Keratinocyte (primary cell): ENCODE results near the gene GRM5. TPM values are rescaled to one million over a fixed set of nuclear protein-coding genes. Genes with fewer than 3 reads are reported as not detected.

Source experiments
- DNase-seq: peaks from one replicate; pipeline ENCODE4 v3.0.0-alpha.2; 2011; ENCODE audit warnings: low read depth, missing footprints, low spot score
- FAIRE-seq: peaks from 2 replicates; lab custom pipeline; 2011; peaks lifted over from hg19 to GRCh38; lab: Jason Lieb, UNC
- H2AFZ ChIP-seq: 2 replicates; pipeline ENCODE4 v1.6.0; 2012; ENCODE audit warnings: low read length, control low read depth, inconsistent platforms; ENCODE audit not compliant: control insufficient read depth
- H3K27ac ChIP-seq: 2 replicates; pipeline ENCODE4 v1.5.1; 2011; ENCODE audit warnings: low read length; ENCODE audit not compliant: control insufficient read depth, insufficient read depth
- H3K27me3 ChIP-seq: 3 replicates; pipeline ENCODE4 v1.6.0; 2011; ENCODE audit warnings: low read length; ENCODE audit not compliant: control insufficient read depth, insufficient read depth; ENCODE audit errors: extremely low read depth
- H3K36me3 ChIP-seq, 2 experiments: 2 replicates in 1 of 2; 3 replicates in 1 of 2; pipeline ENCODE4 v1.5.1; 2011; ENCODE audit warnings: low read length in 2 of 2, mild to moderate bottlenecking in 1 of 2; ENCODE audit not compliant: control insufficient read depth in 2 of 2, insufficient read depth in 2 of 2; ENCODE audit errors: extremely low read depth in 1 of 2
- H3K4me1 ChIP-seq: 3 replicates; pipeline ENCODE4 v1.5.1; 2011; ENCODE audit warnings: low read length; ENCODE audit not compliant: control insufficient read depth, insufficient read depth; ENCODE audit errors: extremely low read depth
- H3K4me2 ChIP-seq: 3 replicates; pipeline ENCODE4 v1.6.0; 2011; ENCODE audit warnings: low read depth, low read length; ENCODE audit not compliant: control insufficient read depth, insufficient read depth; ENCODE audit errors: extremely low read depth
- H3K4me3 ChIP-seq, 3 experiments: fragments of 200-600 bp in 1 of 3; sonication (generic) in 1 of 3; 2 replicates in 2 of 3; 3 replicates in 1 of 3; pipeline ENCODE4 v1.5.1; 2011 to 2016; ENCODE audit warnings: low read length in 3 of 3, mild to moderate bottlenecking in 3 of 3, control low read depth in 2 of 3, inconsistent platforms in 1 of 3, low read depth in 1 of 3, mixed read lengths in 1 of 3, mixed run types in 1 of 3, moderate library complexity in 1 of 3; ENCODE audit not compliant: control insufficient read depth in 2 of 3, insufficient read depth in 2 of 3; ENCODE audit errors: extremely low read depth in 1 of 3
- H3K79me2 ChIP-seq: 2 replicates; pipeline ENCODE4 v1.6.0; 2012; ENCODE audit warnings: low read length; ENCODE audit not compliant: control insufficient read depth, insufficient read depth
- H3K9ac ChIP-seq: 3 replicates; pipeline ENCODE4 v1.6.0; 2011; ENCODE audit warnings: low read length; ENCODE audit not compliant: control insufficient read depth, insufficient read depth; ENCODE audit errors: extremely low read depth
- H3K9me1 ChIP-seq: 3 replicates; pipeline ENCODE4 v1.6.0; 2011; ENCODE audit warnings: low read length; ENCODE audit not compliant: control insufficient read depth, insufficient read depth; ENCODE audit errors: extremely low read depth
- H3K9me3 ChIP-seq: 2 replicates; pipeline ENCODE4 v1.5.1; 2012; ENCODE audit warnings: low read depth, low read length; ENCODE audit not compliant: control insufficient read depth
- H4K20me1 ChIP-seq: 3 replicates; pipeline ENCODE4 v1.6.0; 2011; ENCODE audit warnings: low read length; ENCODE audit not compliant: control insufficient read depth, insufficient read depth; ENCODE audit errors: extremely low read depth
- CTCF ChIP-seq, 3 experiments: IDR thresholded peaks in 1 of 3; conservative IDR thresholded peaks in 1 of 3; optimal IDR thresholded peaks in 1 of 3; 2 replicates in 2 of 3; 3 replicates in 1 of 3; pipeline versions ENCODE3 to v1.5.1; 2011; ENCODE audit warnings: low read length in 3 of 3, mild to moderate bottlenecking in 3 of 3, moderate library complexity in 2 of 3, control low read depth in 1 of 3, inconsistent platforms in 1 of 3; ENCODE audit not compliant: insufficient read depth in 2 of 3; ENCODE audit errors: extremely low read depth in 1 of 3
- EZH2 ChIP-seq: IDR thresholded peaks from one replicate; pipeline ENCODE4 v1.6.1; 2012; ENCODE audit warnings: inconsistent platforms, mild to moderate bottlenecking, low read length, moderate library complexity
- dilution Hi-C: fragments of 300-500 bp; cut with MboI; formaldehyde crosslinking; loops from one replicate; pipeline ENCODE4 v1.7.0; 2020; ENCODE audit warnings: low sequenced_read_pairs; ENCODE audit not compliant: extremely low pct_ligation_motif_present
- polyA plus RNA-seq, 5 experiments: library from polyadenylated mRNA; depleted of rRNA in 3 of 5; stranded (reverse) in 3 of 5; stranded (forward) in 1 of 5; unstranded in 1 of 5; fragments of >200 nt; gene quantifications; 1 replicate in 1 of 5; 2 replicates in 3 of 5; 3 replicates in 1 of 5; pipeline versions ENCODE4 v1.2.1 to v1.2.3, GENCODE V29; 2011 to 2012; ENCODE audit warnings: missing spikeins in 2 of 5, low read depth in 1 of 5, low replicate concordance in 1 of 5

The GRM5 gene
- polyA plus RNA-seq, 1 donor (not counting 4 experiments of a cell fraction or from before 2014, with no cell fraction given), result not detected

- Histone ChIP-seq H4K20me1 (no peaks in the 10 kb centered on the region), H3K4me2 (peak overlapping the region; percentile 2), H3K36me3 (no peaks in the 10 kb centered on the region), H3K9ac (no peak overlapping the region), H3K27ac (no peak overlapping the region), H3K9me3 (no peaks in the 10 kb centered on the region), H3K9me1 (no peaks in the 10 kb centered on the region), H2AFZ (no peak overlapping the region), H3K79me2 (no peaks in the 10 kb centered on the region), H3K27me3 (no peaks in the 10 kb centered on the region), H3K4me1 (peaks cover 36% of the 10 kb centered on the region), H3K4me3 (no peak overlapping the region)
- no peak for TF ChIP-seq EZH2
- TF ChIP-seq CTCF (optimal IDR thresholded peaks at IDR 0.05 in 1 of 3, IDR thresholded peaks at IDR 0.05 in 1 of 3, conservative IDR thresholded peaks at IDR 0.05 in 1 of 3; ENCODE audit: extremely low read depth in 1 of 3, insufficient read depth in 2 of 3, low read length in 3 of 3), result no peak
- peak; percentile 75 for FAIRE-seq
- dilution Hi-C loops, result no loop called here
- DNase-seq, result no peak
These were observed 585.6 kb downstream of the GRM5 start for GRCh38 chr11:88480223-88480622.

GRCh38 chr11:88478136-88478815 is 587.5 kb downstream of the GRM5 start:
- peak overlapping the region; percentile 4 for H2AFZ ChIP-seq
- H4K20me1 ChIP-seq, result no peaks in the 10 kb centered on the region
- no peak overlapping the region for H3K27ac ChIP-seq
- no peaks in the 10 kb centered on the region for H3K9me3 ChIP-seq
- DNase-seq (no peak), FAIRE-seq (no peak)
- no peaks in the 10 kb centered on the region for H3K9me1 ChIP-seq
- no peak overlapping the region for H3K9ac ChIP-seq
- dilution Hi-C loops, result no loop called here
- H3K4me1 ChIP-seq, result peaks cover 23% of the 10 kb centered on the region
- no peak for TF ChIP-seq CTCF (optimal IDR thresholded peaks at IDR 0.05 in 1 of 3, IDR thresholded peaks at IDR 0.05 in 1 of 3, conservative IDR thresholded peaks at IDR 0.05 in 1 of 3; ENCODE audit: extremely low read depth in 1 of 3, insufficient read depth in 2 of 3, low read length in 3 of 3)
- no peak for TF ChIP-seq EZH2
- H3K4me2 ChIP-seq, result no peak overlapping the region
- no peak overlapping the region for H3K4me3 ChIP-seq
- H3K79me2 ChIP-seq, result no peaks in the 10 kb centered on the region
- H3K27me3 ChIP-seq, result no peaks in the 10 kb centered on the region
- H3K36me3 ChIP-seq, result no peaks in the 10 kb centered on the region
